K562 (cell line): ENCODE results near the gene MEF2B. TPM values are rescaled to one million over a fixed set of nuclear protein-coding genes. Genes with fewer than 3 reads are reported as not detected.

Source experiments
- ATF4 ChIP-seq: fragments of 450-650 bp; formaldehyde crosslinking; IDR thresholded peaks from 2 replicates; pipeline ENCODE4 v1.4.0; 2022; ENCODE audit warnings: mild to moderate bottlenecking, moderate library complexity
- BCOR ChIP-seq: fragments of 450-650 bp; IDR thresholded peaks from 2 replicates; pipeline ENCODE4 v1.6.1; 2016
- CBX1 ChIP-seq: sonication (generic); IDR thresholded peaks from 2 replicates; pipeline ENCODE4 v1.6.1; 2016; ENCODE audit warnings: antibody characterized with exemption, low read depth, mild to moderate bottlenecking
- MAFG ChIP-seq: fragments of 450-650 bp; conservative IDR thresholded peaks from 2 replicates; pipeline ENCODE4 v1.6.1; 2016; ENCODE audit warnings: missing genetic modification characterization, missing compliant biosample characterization
- MXI1 ChIP-seq: IDR thresholded peaks from 2 replicates; pipeline ENCODE4 v1.6.1; 2011; ENCODE audit warnings: low read depth, mild to moderate bottlenecking, improper control_type of control experiment, low read length
- MYBL2 ChIP-seq, 2 experiments: fragments of 450-650 bp in 1 of 2; sonication (generic) in 1 of 2; formaldehyde crosslinking in 1 of 2; IDR thresholded peaks; 2 replicates each; pipeline versions ENCODE4 v1.6.1 to v1.8.1; 2017 to 2022; ENCODE audit warnings: borderline replicate concordance in 1 of 2, inconsistent platforms in 1 of 2, low read depth in 1 of 2, mild to moderate bottlenecking in 1 of 2, missing genetic modification reagents in 1 of 2, moderate library complexity in 1 of 2
- PKNOX1 ChIP-seq: fragments of 450-650 bp; IDR thresholded peaks from 2 replicates; pipeline ENCODE4 v1.6.1; 2016
- POLR2A ChIP-seq: fragments of 450-650 bp; conservative IDR thresholded peaks from 2 replicates; pipeline ENCODE4 v1.6.1; 2016
- POLR2B ChIP-seq: fragments of 450-650 bp; IDR thresholded peaks from 2 replicates; pipeline ENCODE4 v1.6.1; 2018; ENCODE audit warnings: low read depth; ENCODE audit not compliant: partially characterized antibody
- SPI1 ChIP-seq: IDR thresholded peaks from 2 replicates; pipeline ENCODE4 v1.6.1; 2011; ENCODE audit warnings: low read depth, low read length, control low read depth, borderline replicate concordance
- SRSF7 ChIP-seq: fragments of 200-400 bp; formaldehyde crosslinking; optimal IDR thresholded peaks from 2 replicates; pipeline ENCODE3; 2017; ENCODE audit warnings: mild to moderate bottlenecking, low read depth, low read length
- TAF1 ChIP-seq: IDR thresholded peaks from 2 replicates; pipeline ENCODE4 v1.6.1; 2011; ENCODE audit warnings: mild to moderate bottlenecking, low read length, moderate library complexity; ENCODE audit not compliant: insufficient read depth, control insufficient read depth, severe bottlenecking; ENCODE audit errors: extremely low read depth
- VEZF1 ChIP-seq: fragments of 200-800 bp; sonication (Bioruptor generic); IDR thresholded peaks from 2 replicates; pipeline ENCODE4 v1.6.1; 2017; ENCODE audit warnings: missing genetic modification characterization, missing compliant biosample characterization
- ZBTB12 ChIP-seq: fragments of 250-450 bp; sonication (Bioruptor Pico); IDR thresholded peaks from 2 replicates; pipeline ENCODE4 v1.4.0; 2020
- ZBTB8A ChIP-seq: fragments of 450-650 bp; IDR thresholded peaks from 2 replicates; pipeline ENCODE4 v1.6.1; 2018; ENCODE audit warnings: mild to moderate bottlenecking, moderate library complexity; ENCODE audit not compliant: partially characterized antibody
- ZNF197 ChIP-seq: fragments of 200-800 bp; sonication (Bioruptor generic); IDR thresholded peaks from 2 replicates; pipeline ENCODE4 v1.6.1; 2016; ENCODE audit warnings: low read depth, missing genetic modification characterization, missing compliant biosample characterization
- ZNF23 ChIP-seq: fragments of 250-450 bp; sonication (Bioruptor Pico); IDR thresholded peaks from 2 replicates; pipeline ENCODE4 v1.4.0; 2020; ENCODE audit warnings: mild to moderate bottlenecking
- ZNF583 ChIP-seq: fragments of 250-450 bp; sonication (Bioruptor Pico); IDR thresholded peaks from 2 replicates; pipeline ENCODE4 v1.4.0; 2020
- ZNF609 ChIP-seq: sonication (generic); formaldehyde crosslinking; IDR thresholded peaks from 2 replicates; pipeline ENCODE4 v1.8.1; 2023; ENCODE audit warnings: missing genetic modification reagents, mild to moderate bottlenecking, borderline replicate concordance
- polyA plus RNA-seq, 8 experiments: library from polyadenylated mRNA; depleted of rRNA in 4 of 8; stranded (reverse) in 5 of 8; unstranded in 3 of 8; fragments of >200 nt; fragmentation: Nextera tagmentation in 2 of 8; fragmentation: Illumina TruSeq in 1 of 8; extraction: Ambion mirVana in 2 of 8; extraction: Trizol in 1 of 8; gene quantifications; 2 replicates each; pipeline versions ENCODE4 v1.2.1 to v1.2.3, GENCODE V29; 2011 to 2014; ENCODE audit warnings: inconsistent platforms in 1 of 8, missing spikeins in 1 of 8
- total RNA-seq, 7 experiments: library from RNA; depleted of rRNA in 6 of 7; stranded (reverse); fragments of >200 nt in 6 of 7; fragmentation: Illumina TruSeq in 2 of 7; extraction: Trizol in 2 of 7; gene quantifications; 2 replicates each; pipeline versions ENCODE4 v1.2.1 to v1.2.3, GENCODE V29; 2011 to 2021; ENCODE audit warnings: low replicate concordance in 1 of 7

MEF2B gene
- total and polyA plus RNA-seq, 9 of the 15 experiments (the other 6 are each of a cell fraction or from before 2014, with no cell fraction given): 0.14 to 1.9 (median 0.71) TPM; not detected in 3

- no peak for TF ChIP-seq ZBTB12 (CRISPR knock-in tag)
- no peak for TF ChIP-seq PKNOX1
- TF ChIP-seq MAFG (tag): no peak
- no peak for TF ChIP-seq ZNF583 (CRISPR knock-in tag)
- TF ChIP-seq ATF4 (CRISPR knock-in tag): peak; percentile 67; the same call in 1 of the 2 replicates
- TF ChIP-seq ZNF23: no peak
- no peak for TF ChIP-seq POLR2B
- TF ChIP-seq ZNF197 (CRISPR knock-in tag): no peak
- peak; percentile 92; the same call in 1 of the 2 replicates for TF ChIP-seq CBX1
- TF ChIP-seq MYBL2 (IDR thresholded peaks at IDR 0.05; ENCODE audit: low read depth): no peak
- no peak for TF ChIP-seq MYBL2 (CRISPR knock-in tag; IDR thresholded peaks at IDR 0.05; ENCODE audit: borderline replicate concordance)
- 0 out of 2 replicates have a peak, but pooled peaks have one; percentile 8 for TF ChIP-seq POLR2A
- TF ChIP-seq VEZF1 (CRISPR knock-in tag): no peak
- TF ChIP-seq MXI1: no peak
- TF ChIP-seq ZBTB8A: no peak
- TF ChIP-seq SPI1: no peak
- no peak for TF ChIP-seq SRSF7
- TF ChIP-seq ZNF609 (CRISPR knock-in tag): no peak
- peak; percentile 97 for TF ChIP-seq BCOR
- no peak for TF ChIP-seq TAF1
These were observed 1.9 kb upstream of the MEF2B start (continued) for GRCh38 chr19:19171821-19172532.
